ENCODE measurements around the gene RALGAPA2.
A peak's percentile ranks its signal among the peaks of the same experiment; 100 is the strongest.

Gene RALGAPA2

DNA sequence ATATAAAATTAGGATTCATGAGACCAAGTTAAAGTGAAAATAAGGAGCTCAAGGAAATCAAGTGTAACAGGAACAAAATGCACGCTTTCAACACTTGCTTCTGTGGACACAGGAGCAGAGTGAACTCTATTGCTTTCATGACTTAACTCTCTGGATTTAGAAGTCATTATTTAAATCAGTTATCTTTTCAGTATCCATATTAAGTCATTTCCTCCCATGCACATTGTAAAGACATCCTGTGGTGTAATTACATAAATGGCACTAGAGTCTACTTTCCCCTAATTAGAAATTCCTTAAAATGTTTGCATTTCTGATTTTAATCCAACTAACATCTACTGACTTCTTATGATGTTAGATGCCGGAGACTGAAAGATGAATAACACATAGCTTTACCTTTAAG, 256.5 kb downstream of the RALGAPA2 start:
- DNase-seq, result no peak

DNA sequence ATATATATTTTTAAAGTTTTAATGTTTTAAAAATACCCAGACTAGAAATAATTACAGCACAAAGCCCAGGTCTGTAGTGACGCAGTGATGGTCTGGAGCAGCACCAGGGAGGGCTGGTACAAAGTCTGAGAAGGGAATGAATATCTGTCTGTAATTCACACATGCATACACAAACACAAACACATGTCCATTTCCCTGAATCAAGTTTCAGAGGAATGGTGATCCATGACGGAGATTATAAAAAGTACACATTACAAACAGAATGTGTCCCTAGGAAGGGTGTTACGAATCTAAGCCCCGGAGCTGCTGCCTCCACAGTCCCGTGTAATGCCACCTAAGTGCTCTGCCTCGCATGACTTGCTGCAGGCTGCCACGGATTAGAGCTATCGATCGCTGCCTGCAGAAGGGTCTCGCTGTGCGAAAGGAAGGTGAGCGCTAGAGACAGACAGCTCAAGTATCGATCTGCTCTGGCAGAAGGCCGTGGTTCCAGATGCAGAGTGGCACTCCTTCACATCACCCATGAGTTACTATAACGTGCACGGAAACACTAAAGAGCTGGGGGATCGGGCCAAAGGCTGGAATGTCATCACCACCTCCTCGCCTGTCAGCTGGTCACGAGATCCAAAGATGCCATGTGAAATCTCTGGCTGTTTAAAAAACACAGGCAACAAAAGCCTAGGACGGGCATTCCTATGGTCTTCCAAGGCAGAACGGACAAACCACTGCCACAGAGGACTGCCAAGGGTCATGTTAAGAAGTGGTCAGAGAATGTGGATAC, 257.4 kb downstream of the RALGAPA2 start:
- peak; percentile 47 for DNase-seq

DNA sequence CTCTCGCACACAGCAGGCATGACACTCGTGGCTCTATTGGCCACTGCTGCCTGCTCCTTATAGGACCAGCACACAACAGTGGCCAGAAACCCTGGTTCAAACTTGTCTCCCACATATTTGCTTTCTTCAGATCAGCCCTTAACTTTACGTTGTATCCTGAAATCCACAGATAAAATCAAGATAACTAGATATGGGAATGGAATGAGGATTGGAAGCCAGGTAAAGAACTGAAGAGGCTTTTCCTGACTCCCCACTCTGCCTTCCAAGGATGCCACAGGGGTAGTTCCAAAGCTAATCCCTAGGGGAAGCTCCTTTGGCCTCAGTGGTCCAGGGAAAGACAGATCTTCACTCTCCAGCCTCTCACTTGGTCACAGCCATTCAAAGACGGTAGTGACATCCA, 258.1 kb downstream of the RALGAPA2 start:
- no peak for DNase-seq

DNA sequence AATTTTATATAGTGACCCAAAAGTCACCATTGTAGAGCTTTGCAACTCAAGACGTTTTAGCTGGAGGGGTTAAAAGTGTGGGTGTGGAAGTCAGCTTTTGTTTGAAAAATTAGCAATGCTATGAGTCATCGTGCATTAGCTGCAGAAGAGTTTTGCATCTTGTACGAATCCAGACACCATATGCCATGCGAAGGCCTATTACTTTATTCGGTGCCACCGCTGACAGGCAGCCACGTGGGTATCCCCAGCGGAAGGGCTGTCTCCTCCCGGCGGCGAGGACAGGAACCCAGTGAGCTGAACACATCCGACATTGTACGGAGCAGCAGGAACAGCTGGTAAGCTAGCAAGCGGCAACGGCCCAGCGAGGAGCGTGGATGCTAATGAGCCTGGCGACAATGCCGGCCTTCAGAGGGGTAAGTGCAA, 260.2 kb downstream of the RALGAPA2 start:
- peak; percentile 99 for DNase-seq

DNA sequence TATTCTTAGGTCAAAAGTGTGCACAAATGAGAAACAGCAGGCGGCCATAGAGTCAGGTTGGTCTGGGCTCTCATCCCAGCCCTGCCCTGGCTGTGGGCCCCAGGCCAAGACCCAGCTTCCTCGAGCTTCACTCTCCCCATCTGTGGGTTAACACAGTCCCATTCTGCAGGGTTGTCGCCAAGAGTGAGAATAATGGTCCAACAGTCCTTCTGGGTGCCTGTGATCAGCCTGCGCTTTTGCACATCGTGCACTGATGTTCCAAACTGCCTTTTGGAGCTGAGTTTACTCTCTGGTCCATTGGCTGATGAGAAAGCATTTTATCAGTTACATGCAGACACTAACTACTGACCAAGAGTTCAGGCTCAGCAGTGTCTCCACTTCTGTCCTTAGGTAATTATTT, 261.9 kb downstream of the RALGAPA2 start:
- peak; percentile 98 for DNase-seq

DNA sequence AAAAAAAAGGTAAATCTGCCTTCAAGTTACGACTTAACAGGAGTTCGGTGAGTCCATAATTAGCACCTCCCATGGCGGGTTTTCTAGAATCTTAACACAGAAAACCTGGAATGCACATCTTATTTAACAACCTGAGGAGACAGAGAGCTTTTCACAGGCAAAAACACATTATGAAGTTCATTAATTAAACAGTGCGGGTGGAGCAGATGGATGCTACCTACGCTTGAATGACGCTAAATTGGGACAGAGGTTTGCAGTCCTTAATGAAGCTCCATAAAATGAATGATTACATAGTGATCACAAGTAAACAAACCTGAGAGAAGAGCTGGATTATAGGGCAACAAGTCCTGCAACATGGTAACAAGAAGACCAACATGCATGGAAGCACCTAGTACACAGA, 263.6 kb downstream of the RALGAPA2 start:
- DNase-seq, result peak; percentile 90

DNA sequence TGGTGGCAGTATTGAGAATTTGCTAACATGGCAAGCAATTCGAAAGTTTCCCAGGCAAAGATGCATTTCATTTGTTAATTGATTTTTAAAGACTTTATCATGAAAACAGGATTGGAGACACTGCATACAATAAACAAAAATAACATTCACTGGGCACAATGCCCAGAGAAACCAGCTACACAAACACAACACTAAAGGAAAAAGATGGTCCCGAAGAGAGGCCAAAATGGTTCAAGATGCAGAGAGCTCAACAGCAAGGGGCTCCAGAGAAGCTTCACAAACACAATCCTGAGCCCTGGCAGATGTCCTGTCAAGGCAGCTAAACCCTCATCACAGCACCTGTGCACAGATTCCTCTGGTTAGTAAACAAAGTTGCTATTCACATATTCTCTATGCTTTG, 265.2 kb downstream of the RALGAPA2 start:
- DNase-seq, result peak; percentile 50

DNA sequence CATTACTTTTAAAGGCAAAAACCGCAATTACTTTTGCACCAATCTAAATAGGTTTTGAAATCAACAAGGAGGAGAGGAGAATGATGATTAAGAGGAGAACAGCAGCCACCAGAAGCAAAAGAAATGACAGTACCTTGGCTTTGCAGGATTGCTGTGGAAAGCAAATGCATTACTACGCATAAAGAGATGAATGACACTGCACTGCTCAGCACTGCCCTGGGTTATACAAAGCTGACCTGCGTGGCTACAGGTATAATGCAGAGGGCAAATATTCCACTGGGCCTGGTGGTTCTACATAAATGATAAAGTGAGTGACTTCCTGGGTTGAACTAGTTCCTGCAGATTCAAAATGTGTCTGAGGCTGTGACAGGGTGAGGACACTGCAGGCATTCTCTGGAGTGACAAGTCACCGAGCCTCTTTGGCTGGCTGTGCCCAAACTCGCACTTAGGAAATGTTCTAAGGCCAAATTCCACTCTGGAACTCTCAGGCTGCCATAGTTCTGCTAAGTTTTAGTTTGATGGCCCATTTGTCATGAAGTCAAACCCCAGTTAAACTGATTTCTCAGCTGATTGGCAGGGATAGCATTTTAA, 265.9 kb downstream of the RALGAPA2 start:
- DNase-seq, result no peak

DNA sequence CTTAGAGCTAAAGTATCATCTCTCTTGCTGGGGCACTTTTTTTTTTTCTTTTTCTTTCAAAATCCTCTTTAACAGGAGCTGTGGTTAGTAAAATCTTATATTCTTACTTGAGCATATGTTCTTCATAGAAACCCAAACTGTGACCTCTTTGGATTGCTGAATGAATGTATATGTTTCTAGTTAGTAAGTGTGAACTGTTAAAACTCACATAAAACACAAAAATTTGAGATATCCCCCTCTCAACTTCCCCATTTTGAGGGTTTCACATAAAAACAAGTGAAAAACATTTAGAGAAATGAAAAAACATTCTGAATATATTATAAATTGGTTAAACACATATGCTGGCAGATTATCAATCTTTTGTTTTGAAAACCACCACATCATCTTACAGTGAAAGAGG, 266.4 kb downstream of the RALGAPA2 start:
- DNase-seq, result no peak

DNA sequence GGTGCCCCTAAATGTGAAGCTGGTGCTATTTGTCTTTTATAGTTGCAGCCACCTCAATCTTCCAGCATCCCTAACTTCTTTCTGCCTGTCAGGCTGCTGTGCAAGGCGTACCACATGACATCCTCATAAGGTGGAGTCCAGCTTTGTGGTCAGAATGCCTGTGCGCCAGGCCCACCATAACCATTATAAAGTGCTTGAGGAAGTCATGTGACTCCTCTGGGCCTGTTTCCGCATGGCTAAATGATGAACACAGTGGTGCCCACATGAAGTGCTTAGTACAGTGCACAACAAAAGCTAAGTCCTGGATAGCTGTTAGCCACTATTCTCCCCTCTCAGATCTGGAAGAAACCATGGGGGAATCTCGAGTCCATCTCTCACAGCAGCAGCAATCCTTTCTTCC, 268.9 kb downstream of the RALGAPA2 start:
- no peak for DNase-seq

DNA sequence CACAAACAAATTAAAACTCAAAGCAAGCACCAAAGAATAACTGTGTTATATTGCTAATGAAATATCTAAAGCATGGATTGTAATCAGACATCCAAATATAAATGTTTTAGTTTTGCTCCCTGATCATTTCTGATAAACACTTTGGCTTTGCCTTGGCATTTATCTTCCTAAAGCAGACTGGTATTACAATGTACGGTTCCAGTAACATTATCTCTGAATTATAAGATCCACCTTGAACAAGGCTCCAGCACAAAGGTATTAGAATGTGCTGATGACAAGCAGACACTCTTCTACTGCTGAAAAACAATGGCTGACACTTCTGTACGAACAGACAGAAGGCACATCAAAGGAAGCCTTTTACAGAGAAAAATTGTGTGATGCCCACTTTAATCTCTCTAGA, 270.0 kb downstream of the RALGAPA2 start:
- DNase-seq, result no peak

DNA sequence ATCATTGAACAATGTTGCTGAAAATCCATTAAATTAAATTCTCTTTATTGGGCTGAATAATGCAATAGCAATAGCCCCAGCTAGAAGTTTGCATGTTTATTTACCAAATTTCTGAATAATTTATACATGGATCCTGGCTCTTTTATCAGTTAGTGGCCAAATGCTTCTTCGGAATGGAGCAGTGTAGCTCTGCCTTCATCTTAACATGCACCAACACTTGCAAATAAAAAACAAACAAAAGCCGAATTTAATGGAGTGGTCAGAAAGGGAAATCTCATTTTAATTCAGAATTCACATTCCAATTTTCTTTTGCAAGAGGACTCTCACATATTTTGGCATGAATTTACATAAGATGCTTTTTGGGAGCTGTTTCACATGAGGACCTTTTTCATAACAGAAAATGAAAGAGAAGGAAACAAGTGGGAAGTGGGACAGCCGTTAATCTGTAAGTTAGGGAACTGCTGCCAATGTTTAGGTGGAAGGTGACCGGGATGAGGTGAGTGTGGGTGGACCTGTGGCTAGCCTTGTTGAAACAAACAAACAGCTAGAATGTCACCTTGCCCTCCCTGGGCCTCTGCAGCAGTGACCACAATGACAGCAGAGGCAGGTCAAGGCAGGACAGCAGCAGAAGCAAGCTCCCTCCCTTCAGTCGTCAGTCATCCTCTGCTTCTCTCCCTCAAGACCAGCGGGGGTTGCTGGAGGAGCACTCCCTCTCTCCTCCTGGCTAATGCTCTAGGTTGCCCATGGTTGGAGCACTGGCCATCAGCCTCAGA, 271.4 kb downstream of the RALGAPA2 start:
- no peak for DNase-seq

DNA sequence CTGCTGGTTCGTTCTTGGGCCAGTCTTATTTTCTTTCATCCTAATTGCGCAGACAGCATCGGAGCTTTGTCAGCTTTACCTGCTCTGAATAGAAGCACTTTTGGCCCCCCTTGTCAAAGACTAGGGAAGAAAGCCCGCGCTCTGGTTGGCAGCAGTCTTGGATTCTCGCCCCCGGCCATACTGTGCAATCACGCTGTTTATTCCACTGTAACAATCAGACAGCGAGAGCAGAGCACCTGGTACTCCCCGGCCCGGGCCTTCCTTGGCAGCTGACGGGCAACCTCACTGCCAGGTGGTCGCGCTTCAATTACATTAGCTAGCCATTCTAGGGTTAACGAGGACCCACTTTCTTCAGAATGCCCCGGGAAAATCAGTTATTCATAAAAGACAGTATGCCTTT, 272.0 kb downstream of the RALGAPA2 start:
- no peak for DNase-seq

DNA sequence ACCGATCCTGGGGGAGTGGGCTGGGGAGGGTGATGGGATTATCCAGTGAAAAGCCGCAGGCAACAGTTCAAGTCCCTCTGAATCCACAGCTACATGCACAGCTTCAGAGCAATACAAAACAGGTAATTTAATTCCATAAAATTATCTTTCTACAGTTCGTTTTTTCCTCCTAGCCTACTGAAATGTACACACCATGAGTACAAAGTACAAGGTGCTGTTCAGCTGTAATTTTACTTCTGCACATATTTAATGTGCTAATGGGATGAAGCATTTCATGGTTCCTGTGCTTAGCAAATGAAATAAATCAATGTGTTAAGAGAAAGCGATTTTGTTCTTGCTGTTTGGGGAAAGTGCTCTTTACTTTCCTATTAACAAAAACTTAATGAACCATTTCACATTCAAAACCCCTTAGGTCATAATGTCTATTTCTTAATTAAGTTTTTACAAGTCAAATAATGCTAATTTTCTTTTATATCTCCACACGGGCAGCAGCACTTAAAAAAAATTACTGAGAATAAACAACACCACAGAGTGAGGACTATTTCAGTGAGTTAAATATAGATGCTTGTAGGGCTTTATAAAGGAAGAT, 272.7 kb downstream of the RALGAPA2 start:
- no peak for DNase-seq

DNA sequence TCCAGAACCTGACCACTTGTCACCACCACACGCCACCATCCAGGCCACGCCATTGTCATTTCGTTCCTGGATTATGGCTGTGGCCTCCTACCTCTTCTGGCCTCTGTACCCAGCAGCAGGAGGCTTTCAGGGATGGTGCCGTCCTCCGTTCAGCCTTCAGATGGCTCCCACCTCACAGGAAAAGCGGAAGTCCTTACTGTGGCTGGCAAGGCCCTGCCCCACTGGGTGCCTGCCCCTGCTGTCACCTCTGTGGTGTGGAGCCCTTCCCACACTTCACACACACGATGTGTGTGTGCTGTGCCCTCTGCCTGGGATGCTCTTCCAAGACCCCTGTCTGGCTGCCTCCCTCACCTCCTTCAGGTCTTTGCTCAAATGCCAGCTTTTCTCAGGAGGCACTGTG, 275.1 kb downstream of the RALGAPA2 start:
- DNase-seq, result no peak

DNA sequence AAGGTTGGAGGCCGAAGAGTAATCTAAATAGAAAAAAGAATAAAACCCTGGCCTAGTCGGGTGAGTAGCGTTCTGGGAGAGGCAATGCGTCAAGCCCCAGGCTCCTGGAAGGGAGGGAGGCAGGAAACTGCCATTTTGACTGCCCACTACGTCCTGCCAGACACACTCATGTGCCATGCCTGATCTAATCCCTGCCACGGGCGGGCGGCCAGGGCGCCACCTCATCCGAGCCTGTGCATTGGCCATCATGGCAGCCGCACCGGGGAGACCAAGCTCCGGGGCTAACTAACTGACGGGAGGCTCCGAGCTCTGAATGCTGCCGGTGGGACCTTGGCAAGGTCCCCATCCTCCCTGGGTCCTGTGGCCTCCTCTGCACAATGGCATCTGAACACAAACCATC, 275.8 kb downstream of the RALGAPA2 start:
- no peak for DNase-seq

DNA sequence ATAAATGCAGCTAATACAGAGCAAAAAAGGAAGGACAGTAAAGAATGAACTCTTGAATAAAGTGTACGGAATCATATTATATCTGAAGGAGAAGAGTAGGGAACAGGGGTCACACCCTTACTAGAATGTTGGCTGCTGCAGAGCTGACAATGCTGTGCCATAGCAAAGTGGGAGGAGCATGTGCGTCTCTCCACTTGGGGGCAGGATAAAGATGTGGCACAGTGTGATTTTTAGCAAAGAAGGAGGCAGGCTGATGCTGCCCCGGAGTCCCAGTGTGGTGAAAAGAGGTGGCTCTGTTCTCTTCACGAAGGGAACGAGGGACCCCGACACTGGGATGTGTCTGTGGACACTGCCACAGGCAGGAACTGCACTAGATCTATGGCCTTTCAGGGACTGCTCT, 277.0 kb downstream of the RALGAPA2 start:
- DNase-seq, result no peak

DNA sequence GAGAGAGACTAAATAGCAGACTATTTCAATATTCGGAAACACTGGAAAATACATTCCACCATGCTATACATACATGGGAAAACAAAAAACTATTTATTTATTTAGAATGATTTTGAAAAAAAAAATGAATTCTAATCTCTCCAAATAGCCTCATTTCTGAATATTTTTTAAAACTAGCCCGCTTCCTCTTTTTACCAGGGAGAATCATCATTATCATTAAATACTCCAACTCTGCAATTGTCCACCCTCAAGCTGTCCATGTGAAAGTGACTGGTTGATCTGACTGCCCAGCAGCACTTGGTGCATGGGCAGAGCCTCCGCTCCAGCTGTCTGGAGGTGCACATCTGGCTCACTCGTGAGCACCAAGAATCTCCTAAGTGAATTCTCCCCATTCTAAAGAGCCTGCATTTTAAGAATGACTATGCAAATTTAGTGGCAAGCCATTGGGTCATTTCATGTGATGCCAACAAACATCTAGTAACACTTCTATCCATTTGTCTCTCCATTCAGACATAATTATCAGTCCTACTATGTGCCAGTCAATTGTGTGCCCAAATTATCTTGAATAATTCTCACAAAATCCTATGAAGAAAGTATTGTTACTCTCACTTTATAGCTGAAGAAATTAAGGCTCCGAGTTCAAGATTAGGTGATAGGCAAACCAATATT, 279.7 kb downstream of the RALGAPA2 start:
- DNase-seq, result no peak

DNA sequence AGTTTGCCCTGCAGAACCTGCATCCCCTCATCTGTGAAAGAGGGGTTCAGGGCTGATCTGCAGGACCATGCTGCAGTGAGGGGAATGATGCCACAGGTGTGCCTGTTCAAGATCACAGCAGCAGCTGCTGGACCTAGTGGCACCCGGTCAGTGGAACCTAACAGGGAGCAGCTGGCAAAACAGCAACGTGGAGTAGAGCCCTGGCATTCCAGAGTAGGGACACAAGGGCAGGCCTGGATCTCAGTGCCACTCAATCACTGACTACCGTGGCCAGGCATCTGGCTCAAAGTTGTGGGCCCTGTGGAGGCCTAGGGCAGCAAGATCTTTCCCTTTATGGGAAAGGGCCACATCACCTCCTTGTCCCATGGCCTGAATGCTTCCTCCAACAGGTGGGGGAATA, 282.4 kb downstream of the RALGAPA2 start:
- DNase-seq, result no peak

DNA sequence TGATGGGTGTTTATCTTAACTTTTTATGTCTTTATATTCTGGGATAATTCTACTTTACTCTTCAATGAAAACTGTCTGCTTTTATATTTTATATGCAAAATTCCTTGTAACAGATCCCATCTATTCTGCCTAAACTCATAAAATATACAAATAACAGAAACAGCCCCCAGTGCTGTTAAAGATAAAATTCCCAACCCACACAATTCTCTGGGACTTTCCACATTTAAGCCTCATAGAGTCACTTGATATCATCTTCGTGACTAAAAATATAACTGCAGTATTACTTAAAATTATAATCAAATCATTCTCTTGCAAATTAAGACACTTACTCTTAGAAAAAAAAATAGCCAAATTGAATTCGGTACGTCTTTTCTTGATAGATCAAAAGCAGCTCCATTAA, 284.4 kb downstream of the RALGAPA2 start:
- no peak for DNase-seq

DNA sequence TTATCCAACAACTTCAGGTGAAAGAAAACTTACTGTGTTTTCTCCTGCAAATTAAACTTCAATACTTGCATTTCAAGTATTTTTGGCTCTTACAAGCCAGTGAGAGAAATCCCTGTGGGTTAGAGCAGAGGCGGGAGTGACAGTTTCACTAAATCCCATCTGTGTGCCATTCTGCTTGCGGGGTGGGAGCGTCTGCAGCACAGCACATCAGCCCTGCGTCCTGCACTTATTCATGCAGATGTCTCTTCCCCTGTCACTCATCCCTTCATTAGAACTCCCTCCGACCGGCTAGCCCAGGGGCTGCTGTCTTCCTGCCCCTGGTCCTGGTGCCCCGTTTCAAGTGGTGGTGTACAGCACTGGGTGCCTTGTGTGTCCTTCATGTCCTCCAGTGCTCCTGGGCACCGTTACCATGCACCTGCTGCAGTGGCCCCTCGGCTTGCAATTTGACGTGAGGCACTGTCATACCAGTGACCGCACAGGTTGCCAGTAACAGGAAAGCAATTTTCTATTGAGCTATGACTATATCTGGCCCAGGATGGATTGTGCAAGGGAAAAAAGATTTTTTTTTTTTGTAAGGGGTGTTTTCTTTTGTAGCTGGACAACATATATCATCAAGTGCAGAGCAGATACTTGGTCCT, 285.1 kb downstream of the RALGAPA2 start:
- DNase-seq, result no peak

DNA sequence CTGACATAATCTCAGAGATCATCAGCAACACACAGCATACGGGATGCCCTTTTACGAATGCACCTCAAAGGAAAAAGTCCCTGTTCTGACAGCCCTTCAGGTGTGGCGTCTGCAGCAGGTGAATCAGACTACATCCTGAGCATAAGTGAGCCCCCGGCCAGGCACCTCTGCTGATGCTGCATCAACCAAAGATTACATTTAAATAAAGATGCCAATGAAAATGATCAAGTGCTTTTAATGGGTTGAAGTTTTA, 285.9 kb downstream of the RALGAPA2 start:
- no peak for DNase-seq
